HepG2 (cell line): Measurements from ENCODE around the gene ARHGEF7.

Source experiments
- ARHGAP35 ChIP-seq: sonication (generic); formaldehyde crosslinking; IDR thresholded peaks from 2 replicates; pipeline ENCODE4 v1.9.0; 2022; ENCODE audit warnings: mild to moderate bottlenecking, inconsistent platforms, moderate library complexity, missing genetic modification reagents, borderline replicate concordance
- EZH2 ChIP-seq: conservative IDR thresholded peaks from 2 replicates; pipeline ENCODE4 v1.6.1; 2012; ENCODE audit warnings: mild to moderate bottlenecking, low read depth, low read length, moderate library complexity
- FOXK1 ChIP-seq: sonication (generic); formaldehyde crosslinking; IDR thresholded peaks from 2 replicates; pipeline ENCODE4 v1.4.0; 2020; ENCODE audit warnings: low read depth, missing genetic modification reagents, borderline replicate concordance
- JUN ChIP-seq: sonication (generic); formaldehyde crosslinking; IDR thresholded peaks from 2 replicates; pipeline ENCODE4 v1.4.0; 2020; ENCODE audit warnings: mild to moderate bottlenecking, missing genetic modification reagents
- KDM1A ChIP-seq: IDR thresholded peaks from 2 replicates; pipeline ENCODE4 v1.6.1; 2016; ENCODE audit warnings: missing compliant biosample characterization
- MXI1 ChIP-seq: IDR thresholded peaks from 3 replicates; pipeline ENCODE4 v1.6.1; 2012; ENCODE audit warnings: low read depth, low read length, inconsistent platforms, borderline replicate concordance
- NFE2L1 ChIP-seq: sonication (generic); formaldehyde crosslinking; IDR thresholded peaks from 2 replicates; pipeline ENCODE4 v1.4.0; 2020; ENCODE audit warnings: missing genetic modification reagents, mild to moderate bottlenecking, borderline replicate concordance
- PBX3 ChIP-seq: sonication (generic); formaldehyde crosslinking; IDR thresholded peaks from 2 replicates; pipeline ENCODE4 v1.8.1; 2023; ENCODE audit warnings: missing genetic modification reagents, inconsistent platforms, borderline replicate concordance
- SRF ChIP-seq: IDR thresholded peaks from 2 replicates; pipeline ENCODE4 v1.6.1; 2011; ENCODE audit warnings: mild to moderate bottlenecking, low read depth, low read length, moderate library complexity
- THAP11 ChIP-seq: IDR thresholded peaks from 2 replicates; pipeline ENCODE4 v1.6.1; 2016; ENCODE audit warnings: missing biosample characterization, missing genetic modification reagents
- TOE1 ChIP-seq: sonication (generic); formaldehyde crosslinking; IDR thresholded peaks from 2 replicates; pipeline ENCODE4 v1.4.0; 2020; ENCODE audit warnings: mild to moderate bottlenecking, missing genetic modification reagents
- TF ChIP-seq, protein P1 (sequence below): sonication (generic); formaldehyde crosslinking; IDR thresholded peaks from 2 replicates; pipeline ENCODE4 v1.5.1; 2020; ENCODE audit warnings: mild to moderate bottlenecking, missing genetic modification reagents, moderate library complexity
- TF ChIP-seq, protein P2 (sequence below): sonication (generic); formaldehyde crosslinking; IDR thresholded peaks from 2 replicates; pipeline ENCODE4 v1.5.0; 2020; ENCODE audit warnings: mild to moderate bottlenecking, missing genetic modification reagents, moderate library complexity

DNA sequence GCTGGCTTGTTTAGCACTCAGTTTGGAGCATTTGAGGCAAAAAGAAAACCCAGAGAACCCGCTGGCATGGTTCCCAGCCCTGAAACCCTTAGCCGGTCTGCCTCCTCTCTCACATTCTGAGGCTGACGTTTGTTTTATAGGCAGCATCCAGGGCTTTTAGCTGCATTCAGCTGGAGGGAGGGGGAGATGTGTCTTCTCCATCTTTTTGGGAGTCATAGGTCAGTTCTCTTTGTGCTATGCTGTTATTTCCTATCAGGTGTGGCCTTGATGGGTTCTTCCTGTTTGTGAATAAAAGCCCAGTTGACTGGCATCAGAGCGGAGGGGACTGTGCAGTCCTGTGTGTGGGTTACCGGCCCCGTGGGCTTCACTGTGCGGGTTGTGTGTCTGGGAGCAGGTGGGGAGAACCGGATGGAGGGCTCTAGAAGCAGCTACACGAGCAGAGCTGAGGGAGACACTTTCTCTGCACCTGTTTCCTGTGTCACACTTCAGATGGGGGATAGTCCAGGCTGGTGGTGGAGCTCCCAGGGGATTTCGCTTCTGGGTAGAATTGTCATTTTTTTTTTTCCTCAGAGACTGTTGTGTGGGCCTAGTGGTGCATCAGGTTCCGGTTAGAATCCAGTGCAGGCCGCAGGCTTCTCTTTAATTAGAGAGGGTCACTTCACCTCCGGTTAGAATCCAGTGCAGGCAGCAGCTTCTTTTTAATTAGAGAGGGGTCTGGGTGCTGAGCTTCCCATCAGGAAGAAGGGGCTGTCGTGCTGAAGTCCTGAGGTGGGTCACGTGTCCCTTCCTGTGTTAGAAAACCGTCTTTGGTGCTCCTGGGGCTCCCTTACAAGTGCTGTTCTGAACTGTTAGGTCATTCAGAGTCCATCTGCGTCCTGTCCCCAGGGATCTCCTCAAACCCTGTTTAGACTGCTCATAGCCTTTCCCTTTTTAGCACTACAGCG lies 69.6 kb downstream of the ARHGEF7 start:
- TF ChIP-seq TOE1 (CRISPR knock-in tag), result no peak
- TF ChIP-seq KDM1A, result no peak
- TF ChIP-seq, protein P1, sequence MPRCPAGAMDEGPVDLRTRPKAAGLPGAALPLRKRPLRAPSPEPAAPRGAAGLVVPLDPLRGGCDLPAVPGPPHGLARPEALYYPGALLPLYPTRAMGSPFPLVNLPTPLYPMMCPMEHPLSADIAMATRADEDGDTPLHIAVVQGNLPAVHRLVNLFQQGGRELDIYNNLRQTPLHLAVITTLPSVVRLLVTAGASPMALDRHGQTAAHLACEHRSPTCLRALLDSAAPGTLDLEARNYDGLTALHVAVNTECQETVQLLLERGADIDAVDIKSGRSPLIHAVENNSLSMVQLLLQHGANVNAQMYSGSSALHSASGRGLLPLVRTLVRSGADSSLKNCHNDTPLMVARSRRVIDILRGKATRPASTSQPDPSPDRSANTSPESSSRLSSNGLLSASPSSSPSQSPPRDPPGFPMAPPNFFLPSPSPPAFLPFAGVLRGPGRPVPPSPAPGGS, result no peak
- TF ChIP-seq ARHGAP35, result no peak
- TF ChIP-seq PBX3 (CRISPR knock-in tag), result no peak
- no peak for TF ChIP-seq JUN (CRISPR knock-in tag)
- TF ChIP-seq THAP11 (CRISPR knock-in tag), result no peak
- TF ChIP-seq, protein P2, sequence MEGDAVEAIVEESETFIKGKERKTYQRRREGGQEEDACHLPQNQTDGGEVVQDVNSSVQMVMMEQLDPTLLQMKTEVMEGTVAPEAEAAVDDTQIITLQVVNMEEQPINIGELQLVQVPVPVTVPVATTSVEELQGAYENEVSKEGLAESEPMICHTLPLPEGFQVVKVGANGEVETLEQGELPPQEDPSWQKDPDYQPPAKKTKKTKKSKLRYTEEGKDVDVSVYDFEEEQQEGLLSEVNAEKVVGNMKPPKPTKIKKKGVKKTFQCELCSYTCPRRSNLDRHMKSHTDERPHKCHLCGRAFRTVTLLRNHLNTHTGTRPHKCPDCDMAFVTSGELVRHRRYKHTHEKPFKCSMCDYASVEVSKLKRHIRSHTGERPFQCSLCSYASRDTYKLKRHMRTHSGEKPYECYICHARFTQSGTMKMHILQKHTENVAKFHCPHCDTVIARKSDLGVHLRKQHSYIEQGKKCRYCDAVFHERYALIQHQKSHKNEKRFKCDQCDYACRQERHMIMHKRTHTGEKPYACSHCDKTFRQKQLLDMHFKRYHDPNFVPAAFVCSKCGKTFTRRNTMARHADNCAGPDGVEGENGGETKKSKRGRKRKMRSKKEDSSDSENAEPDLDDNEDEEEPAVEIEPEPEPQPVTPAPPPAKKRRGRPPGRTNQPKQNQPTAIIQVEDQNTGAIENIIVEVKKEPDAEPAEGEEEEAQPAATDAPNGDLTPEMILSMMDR (CRISPR knock-in tag), result no peak
- TF ChIP-seq NFE2L1, result no peak
- no peak for TF ChIP-seq MXI1
- TF ChIP-seq FOXK1 (CRISPR knock-in tag), result no peak
- no peak for TF ChIP-seq SRF
- TF ChIP-seq EZH2, result no peak
